Erythroblast (primary cell): ENCODE results near the gene LRP5.

Experiments used
- GATA1 ChIP-seq: IDR thresholded peaks from 2 replicates; pipeline ENCODE4 v1.6.1; 2011; ENCODE audit warnings: low read depth, mild to moderate bottlenecking, control low read depth, low read length, moderate library complexity
- POLR2A ChIP-seq: IDR thresholded peaks from 2 replicates; pipeline ENCODE4 v1.6.1; 2011; ENCODE audit warnings: mild to moderate bottlenecking, low read length

DNA sequence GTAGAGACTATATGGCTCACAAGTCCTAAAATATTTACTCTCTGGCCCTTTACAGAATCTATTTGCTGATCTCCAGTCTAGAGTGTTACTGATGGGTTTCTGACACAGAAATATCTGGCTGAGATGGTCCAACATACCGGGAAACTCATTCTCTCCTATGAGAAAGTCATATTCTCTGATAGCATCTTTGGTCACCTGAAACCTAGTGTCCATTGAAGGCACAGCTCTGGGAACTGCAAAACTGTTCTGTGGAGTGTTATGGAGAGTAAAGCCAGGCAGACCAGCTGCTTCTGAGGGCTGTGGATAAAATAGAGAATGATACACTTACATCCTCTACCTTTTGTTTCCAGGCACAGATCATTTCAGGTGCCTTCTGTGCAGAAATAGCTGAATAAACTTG is 38.1 kb upstream of the LRP5 start:
- no peak for TF ChIP-seq POLR2A
- TF ChIP-seq GATA1 = no peak
